AG09319 (cell line): ENCODE measurements around the gene RPL37.
"Not testable (repeated sequence)": the region's sequence is repeated elsewhere in the genome, so short reads cannot be mapped to it uniquely, and the experiment has no call there.

Experiments used
- DNase-seq: peaks from one replicate; pipeline ENCODE4 v3.0.0-alpha.2; 2010; ENCODE audit warnings: low read depth; ENCODE audit errors: extremely low read depth
- TF ChIP-seq, protein P1 (sequence below): IDR thresholded peaks from 2 replicates; pipeline ENCODE4 v1.5.1; 2011; ENCODE audit warnings: low read depth, mild to moderate bottlenecking, inconsistent platforms, low read length, moderate library complexity

The RPL37 gene

DNA sequence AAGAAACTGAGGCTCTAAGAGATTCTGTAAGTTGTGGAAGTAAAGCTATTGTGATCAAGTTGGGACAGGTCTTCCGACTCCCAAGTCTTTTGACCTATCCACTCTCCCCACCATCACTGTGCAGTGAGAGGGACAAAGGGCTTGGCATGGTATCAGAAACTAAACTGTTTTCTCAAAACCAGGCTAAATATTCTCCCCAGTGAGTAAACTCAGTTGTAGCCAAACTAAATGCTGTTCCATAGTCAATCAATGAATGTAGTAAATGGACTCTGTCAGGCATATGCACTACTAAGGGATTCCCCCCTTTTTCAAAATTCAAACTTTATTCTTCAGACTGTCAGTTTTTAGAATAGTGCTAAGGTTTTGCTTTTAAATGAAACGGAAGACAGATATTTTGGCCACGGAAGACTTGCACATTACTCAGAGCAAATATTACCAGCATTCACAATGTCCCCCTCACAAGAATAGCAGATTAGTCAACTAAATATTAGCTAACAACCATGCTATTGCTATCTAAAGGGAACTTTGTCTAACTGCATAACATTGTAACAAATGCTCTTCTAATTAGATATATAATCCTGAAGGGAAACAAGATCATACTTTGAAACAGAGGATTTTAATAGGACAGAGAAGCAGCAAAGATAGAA is 44.0 kb downstream of the RPL37 start:
- DNase-seq: no peak
- TF ChIP-seq, protein P1, sequence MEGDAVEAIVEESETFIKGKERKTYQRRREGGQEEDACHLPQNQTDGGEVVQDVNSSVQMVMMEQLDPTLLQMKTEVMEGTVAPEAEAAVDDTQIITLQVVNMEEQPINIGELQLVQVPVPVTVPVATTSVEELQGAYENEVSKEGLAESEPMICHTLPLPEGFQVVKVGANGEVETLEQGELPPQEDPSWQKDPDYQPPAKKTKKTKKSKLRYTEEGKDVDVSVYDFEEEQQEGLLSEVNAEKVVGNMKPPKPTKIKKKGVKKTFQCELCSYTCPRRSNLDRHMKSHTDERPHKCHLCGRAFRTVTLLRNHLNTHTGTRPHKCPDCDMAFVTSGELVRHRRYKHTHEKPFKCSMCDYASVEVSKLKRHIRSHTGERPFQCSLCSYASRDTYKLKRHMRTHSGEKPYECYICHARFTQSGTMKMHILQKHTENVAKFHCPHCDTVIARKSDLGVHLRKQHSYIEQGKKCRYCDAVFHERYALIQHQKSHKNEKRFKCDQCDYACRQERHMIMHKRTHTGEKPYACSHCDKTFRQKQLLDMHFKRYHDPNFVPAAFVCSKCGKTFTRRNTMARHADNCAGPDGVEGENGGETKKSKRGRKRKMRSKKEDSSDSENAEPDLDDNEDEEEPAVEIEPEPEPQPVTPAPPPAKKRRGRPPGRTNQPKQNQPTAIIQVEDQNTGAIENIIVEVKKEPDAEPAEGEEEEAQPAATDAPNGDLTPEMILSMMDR: no peak

DNA sequence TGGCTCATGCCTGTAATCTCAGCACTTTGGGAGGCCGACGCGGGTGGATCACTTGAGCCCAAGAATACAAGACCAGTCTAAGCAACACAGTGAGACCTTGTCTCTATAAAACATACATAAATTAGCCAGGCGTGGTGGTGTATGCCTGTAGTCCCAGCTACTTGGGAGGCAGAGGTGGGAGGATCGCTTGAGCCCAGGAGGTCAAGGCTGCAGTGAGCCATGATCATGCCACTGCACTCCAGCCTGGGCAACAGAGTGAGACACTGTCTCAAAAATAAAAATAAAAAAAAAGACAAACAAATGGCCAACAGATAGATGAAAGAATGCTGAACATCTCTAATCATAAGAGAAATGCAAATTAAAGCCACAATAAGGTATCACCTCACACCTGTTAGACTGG is 46.1 kb downstream of the RPL37 start:
- not testable (repeated sequence) for DNase-seq

DNA sequence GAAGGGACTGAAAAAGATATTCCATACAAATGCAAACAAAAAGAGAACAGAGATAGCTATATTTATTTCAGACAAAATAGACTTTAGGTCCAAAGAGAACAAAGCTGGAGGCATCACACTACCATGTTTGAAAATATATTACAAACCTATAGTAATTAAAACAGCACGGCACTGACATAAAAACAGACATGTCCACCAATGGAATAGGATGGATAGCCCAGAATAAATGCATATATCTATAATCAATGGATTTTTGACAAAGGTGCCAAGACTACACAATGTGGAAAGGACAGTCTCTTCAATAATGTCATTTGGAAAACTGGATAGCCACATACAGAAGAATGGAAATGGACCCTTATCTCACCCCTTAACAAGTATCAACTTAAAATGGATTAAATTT is 47.0 kb downstream of the RPL37 start:
- TF ChIP-seq, protein P1: no peak
- DNase-seq: no peak

DNA sequence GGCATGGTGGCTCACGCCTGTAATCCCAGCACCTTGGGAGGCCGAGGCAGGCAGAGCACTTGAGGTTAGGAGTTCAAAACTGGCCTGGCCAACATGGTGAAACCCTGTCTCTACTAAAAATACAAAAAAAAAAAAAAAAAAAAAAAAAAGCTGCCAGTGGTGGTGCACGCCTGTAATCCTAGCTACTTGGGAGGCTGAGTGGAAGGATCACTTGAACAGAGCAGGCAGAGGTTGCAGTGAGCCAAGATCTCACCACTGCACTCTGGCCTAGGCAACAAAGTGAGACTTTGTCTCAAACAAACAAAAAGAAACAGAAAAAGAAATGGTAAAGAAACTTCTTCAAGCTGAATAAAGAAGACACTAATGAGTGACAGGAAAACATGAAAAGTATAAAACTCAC is 48.4 kb downstream of the RPL37 start:
- not testable (repeated sequence) for DNase-seq

DNA sequence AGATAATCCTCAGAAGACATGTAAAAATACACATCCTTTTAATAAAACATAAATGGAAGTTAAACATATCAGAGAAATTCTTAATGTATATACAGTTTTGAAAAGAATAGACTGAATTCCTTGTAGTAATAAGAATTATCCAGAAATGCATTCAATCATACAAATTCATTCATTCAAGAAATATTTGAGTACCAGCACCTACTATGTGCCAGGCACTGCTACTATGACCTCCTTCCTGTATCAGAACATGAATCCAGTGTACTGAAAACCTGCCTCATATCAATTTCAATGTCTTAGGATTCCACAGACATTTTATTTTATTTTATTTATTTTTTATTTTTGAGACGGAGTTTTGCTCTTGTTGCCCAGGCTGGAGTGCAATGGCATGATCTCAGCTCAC is 50.1 kb downstream of the RPL37 start:
- TF ChIP-seq, protein P1: no peak
- DNase-seq: no peak

DNA sequence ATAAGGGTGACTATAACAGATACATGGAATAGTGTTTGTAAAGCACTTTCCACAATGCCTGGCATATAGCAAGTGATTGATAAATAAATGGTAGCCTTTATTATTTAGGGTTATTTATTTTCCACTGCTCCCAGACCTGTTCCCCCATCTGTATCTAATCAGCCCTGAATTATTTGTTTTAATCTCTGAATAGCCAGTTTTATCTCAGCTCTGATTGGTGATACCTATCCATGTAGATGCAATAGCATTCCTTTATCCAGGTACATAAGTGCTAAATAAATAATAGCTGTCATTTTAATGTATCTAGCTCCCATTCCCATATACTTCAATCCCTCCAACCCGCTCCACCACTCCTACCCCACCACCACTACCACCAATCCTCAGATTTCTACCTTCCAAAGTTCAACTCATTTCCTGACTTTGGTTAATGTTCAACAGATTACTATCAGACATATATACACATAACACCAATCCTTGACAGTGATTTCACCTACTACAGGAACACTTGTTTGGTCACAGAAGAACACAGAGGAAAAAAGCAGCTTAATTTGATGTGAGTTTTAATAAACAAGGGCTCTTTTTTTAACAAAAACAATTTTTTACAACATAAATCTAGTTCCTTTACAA is 50.9 kb downstream of the RPL37 start:
- DNase-seq: no peak
- TF ChIP-seq, protein P1: no peak

DNA sequence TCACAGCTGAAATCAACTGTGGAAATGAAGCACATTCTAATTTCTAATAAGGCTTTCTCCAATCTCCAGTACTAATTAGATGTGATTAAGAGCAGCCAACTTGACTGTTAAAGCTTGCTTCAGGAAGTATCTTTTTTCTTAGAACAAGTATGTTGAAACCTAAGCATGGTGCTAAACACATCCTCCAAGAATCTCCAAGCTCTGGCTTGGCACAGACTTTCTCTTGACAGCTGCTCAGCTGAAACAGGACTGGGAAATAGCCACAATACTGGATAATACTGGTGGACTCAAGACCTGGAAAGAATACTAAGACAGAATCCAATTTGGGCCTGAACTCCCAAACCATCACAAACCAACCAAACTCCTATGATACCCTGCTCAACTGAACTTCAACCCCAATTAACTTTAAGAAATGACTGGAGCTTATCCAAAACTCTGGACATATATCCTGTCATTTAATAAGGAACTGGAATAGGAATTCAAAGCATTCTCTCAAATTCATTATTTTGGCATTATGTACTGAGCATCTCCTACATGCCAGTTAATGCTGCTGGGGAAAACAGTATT is 53.1 kb downstream of the RPL37 start:
- no peak for DNase-seq
- TF ChIP-seq, protein P1: no peak

DNA sequence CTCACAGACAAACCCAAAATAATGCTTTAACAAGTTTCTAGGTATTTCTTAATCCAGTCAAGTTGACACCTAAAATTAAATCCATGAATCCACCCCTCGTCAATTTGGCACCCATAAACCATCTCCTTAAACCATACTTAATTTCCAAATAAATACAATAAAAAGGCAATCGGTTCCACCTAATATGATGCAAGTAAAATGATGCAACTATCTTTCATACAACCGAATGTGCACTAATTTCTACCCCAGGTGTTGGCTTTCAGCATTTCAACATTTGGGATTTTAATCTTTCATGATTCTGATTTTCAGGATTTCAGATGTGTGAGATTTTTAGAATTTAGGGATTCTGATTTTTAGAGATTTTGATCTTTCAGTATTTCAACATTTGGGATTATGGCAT is 54.2 kb downstream of the RPL37 start:
- DNase-seq: no peak
- TF ChIP-seq, protein P1: no peak
